Measurements from ENCODE around the gene VEGFB.
A peak's percentile ranks its signal among the peaks of the same experiment; 100 is the strongest.

VEGFB gene

DNA sequence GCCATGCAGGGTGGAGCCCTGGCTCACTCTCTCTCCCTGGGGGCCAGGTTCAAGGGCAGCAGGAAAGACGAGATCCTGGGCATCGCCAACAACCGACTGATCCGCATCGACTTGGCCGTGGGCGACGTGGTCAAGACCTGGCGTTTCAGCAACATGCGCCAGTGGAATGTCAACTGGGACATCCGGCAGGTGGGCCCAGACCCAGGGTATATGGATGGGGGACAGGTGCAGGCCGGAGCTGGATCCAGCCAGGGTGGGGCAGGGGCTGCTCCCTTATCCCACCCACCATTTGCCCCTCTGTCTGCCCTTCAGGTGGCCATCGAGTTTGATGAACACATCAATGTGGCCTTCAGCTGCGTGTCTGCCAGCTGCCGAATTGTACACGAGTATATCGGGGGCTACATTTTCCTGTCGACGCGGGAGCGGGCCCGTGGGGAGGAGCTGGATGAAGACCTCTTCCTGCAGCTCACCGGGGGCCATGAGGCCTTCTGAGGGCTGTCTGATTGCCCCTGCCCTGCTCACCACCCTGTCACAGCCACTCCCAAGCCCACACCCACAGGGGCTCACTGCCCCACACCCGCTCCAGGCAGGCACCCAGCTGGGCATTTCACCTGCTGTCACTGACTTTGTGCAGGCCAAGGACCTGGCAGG, 11.3 kb upstream of the VEGFB start:
- peaks cover 19 to 25% of the 10 kb centered on the region in 2 donors for H3K4me1 ChIP-seq (ENCODE audit: control insufficient read depth in 2 of 2, insufficient read depth in 2 of 2, low read length in 2 of 2)
- H3K4me3 ChIP-seq (ENCODE audit: low read length in 2 of 2), result no peak overlapping the region
- H3K27me3 ChIP-seq (ENCODE audit: control insufficient read depth in 2 of 2, insufficient read depth in 2 of 2, low read length in 2 of 2), result no peaks in the 10 kb centered on the region
- H3K36me3 ChIP-seq (ENCODE audit: control insufficient read depth in 2 of 2, insufficient read depth in 2 of 2, low read length in 2 of 2), result peaks cover 13 to 14% of the 10 kb centered on the region in 2 donors
- H3K9me3 ChIP-seq (ENCODE audit: control insufficient read depth in 2 of 2, low read length in 2 of 2), result no peaks in the 10 kb centered on the region
- peak overlapping the region in 1 of 2 donors; percentile 51 for H3K27ac ChIP-seq (ENCODE audit: low read depth in 2 of 2, low read length in 2 of 2)
- H3K9ac ChIP-seq (ENCODE audit: low read depth in 1 of 2, low read length in 2 of 2), result no peak overlapping the region

DNA sequence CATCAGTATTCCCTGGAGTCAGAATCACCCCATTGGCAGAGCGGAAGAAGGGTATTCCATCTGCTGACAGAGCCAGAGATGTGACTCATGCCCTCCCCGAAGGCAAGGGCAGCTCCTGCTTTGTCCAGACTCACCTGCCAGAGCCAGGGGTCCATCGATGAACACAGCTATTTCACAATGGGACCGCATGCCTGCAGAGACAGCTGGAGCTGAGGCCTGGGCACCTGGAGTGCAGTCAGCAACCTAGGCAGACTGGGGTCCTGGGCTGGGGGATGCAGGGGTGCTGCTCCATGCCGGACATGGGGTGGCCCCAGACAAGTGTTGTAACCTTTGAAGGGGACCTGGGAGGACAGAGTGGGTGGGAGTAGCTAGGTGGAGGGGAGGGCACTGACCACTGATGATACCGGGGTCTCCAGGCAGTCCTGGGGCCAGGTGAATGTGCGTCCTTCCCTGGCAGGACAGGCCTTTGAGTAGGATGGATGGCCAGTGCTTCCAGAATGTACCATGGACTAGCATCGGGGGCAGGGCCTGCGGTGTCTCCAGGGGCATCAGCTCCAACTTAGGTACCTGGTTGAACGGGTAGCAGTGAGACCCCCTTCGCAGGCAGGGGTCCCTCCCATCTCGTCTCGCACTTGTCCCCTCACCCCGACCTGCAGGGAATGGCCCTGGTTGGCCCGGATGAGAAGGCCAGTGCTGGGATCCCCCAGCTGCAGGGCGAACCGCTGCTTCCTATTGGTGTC, 10.1 kb upstream of the VEGFB start:
- peaks cover 23 to 27% of the 10 kb centered on the region in 2 donors for H3K4me1 ChIP-seq (ENCODE audit: control insufficient read depth in 2 of 2, insufficient read depth in 2 of 2, low read length in 2 of 2)
- H3K9ac ChIP-seq (ENCODE audit: low read depth in 1 of 2, low read length in 2 of 2), result no peak overlapping the region
- no peak overlapping the region for H3K27ac ChIP-seq (ENCODE audit: low read depth in 2 of 2, low read length in 2 of 2)
- H3K36me3 ChIP-seq (ENCODE audit: control insufficient read depth in 2 of 2, insufficient read depth in 2 of 2, low read length in 2 of 2), result peaks cover 12 to 13% of the 10 kb centered on the region in 2 donors
- H3K4me3 ChIP-seq (ENCODE audit: low read length in 2 of 2), result no peak overlapping the region
- no peaks in the 10 kb centered on the region for H3K27me3 ChIP-seq (ENCODE audit: control insufficient read depth in 2 of 2, insufficient read depth in 2 of 2, low read length in 2 of 2)
- H3K9me3 ChIP-seq (ENCODE audit: control insufficient read depth in 2 of 2, low read length in 2 of 2), result no peaks in the 10 kb centered on the region

DNA sequence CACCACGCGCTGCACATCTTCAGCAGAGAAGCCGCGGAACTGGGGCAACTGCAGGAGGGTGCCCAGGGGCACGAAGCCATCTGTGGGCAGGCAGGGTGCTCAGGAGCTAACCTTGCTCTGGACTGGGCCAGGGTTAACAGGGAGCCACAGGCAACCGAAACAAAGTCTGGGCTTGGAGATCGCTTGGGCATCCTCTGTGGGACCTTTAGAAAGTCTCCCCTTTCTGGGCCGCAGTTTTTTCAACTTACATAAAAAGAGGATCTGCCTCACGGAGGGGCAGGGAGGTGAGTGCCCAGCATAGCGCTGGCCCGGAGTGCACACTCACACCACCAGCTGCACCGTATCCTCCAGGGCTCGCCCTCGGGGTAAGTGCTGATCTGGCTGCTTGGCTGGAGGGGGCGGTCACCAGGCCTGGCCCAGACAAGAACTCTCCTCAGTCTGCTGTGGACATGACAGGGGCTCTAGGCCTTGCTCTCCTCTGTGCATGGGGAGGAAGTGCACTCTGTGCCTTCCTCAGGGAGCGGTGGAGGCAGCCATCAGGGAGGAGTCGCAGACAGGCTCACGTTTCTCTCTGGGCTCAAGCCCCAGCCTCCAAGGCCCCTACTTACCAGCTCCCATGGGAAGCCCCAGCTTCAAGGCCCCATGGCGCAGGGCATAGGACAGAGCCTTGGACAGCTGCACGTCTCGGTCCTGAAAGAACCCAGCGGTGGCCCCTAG, 9.3 kb upstream of the VEGFB start:
- Histone ChIP-seq H3K9ac (ENCODE audit: low read depth in 1 of 2, low read length in 2 of 2) (peak overlapping the region; percentile 95 to 98), H3K27ac (ENCODE audit: low read depth in 2 of 2, low read length in 2 of 2) (peak overlapping the region; percentile 93 to 96), H3K27me3 (ENCODE audit: control insufficient read depth in 2 of 2, insufficient read depth in 2 of 2, low read length in 2 of 2) (no peaks in the 10 kb centered on the region), H3K4me1 (ENCODE audit: control insufficient read depth in 2 of 2, insufficient read depth in 2 of 2, low read length in 2 of 2) (peaks cover 31 to 34% of the 10 kb centered on the region in 2 donors), H3K9me3 (ENCODE audit: control insufficient read depth in 2 of 2, low read length in 2 of 2) (no peaks in the 10 kb centered on the region), H3K4me3 (ENCODE audit: low read length in 2 of 2) (peak overlapping the region; percentile 92 to 94), H3K36me3 (ENCODE audit: control insufficient read depth in 2 of 2, insufficient read depth in 2 of 2, low read length in 2 of 2) (peaks cover 9 to 10% of the 10 kb centered on the region in 2 donors)

DNA sequence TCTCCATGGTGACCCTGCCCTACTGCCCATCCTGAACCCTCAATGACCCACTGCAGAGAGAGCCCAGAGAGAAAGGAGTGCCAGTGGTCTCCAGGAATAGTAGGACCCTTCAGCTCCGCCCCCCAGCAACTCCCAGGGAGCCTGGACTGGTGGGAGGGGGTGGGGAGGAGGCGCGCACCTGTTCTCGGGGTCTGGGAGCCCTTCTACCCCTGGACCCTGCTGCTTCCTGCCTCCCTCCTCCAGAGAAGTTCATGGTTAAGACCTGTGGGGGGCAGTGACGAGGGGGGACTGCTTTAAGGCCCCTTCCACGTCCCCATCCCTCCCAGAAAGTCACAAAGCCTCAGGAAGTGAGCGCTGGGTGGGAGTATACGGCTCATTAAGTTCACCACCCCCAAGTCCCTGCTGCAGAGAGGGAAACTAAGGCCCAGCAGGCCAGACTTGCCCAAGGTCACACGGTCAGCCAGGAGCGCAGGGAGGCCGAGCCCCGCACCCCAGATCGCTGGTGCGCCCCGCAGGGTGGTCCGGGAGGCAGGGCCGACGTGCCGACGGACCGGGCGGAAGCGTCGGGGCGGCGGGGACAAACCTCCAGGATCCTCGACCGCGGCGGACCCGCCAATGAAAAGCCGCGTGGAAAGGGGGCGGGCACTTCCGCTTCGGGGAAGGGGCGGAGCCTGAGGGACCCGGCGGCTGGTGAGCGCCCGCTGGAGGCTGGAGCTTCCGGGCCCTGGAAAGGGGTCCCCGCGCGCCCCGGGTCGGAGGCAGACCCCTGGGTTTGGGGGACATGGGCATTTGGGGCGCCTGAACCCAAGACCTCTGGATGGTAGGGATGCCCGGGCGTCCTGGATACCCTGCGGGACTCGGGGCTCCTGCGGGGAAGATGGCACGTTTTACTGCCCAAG, 8.5 kb upstream of the VEGFB start, which contains the start of the genes NUDT22 and TRPT1:
TSS of gene NUDT22 (plus strand) at position 667 of the 899 bp plus-strand sequence. CDS start 379 bp downstream, outside the sequence.
TSS of gene TRPT1 (minus strand) at position 579 of the 899 bp plus-strand sequence. CDS start at position 253, 326 bp downstream.
- Histone ChIP-seq H3K27ac (ENCODE audit: low read depth in 2 of 2, low read length in 2 of 2) (peak within 1 kb of the TSS; percentile 93 to 96), H3K27me3 (ENCODE audit: control insufficient read depth in 2 of 2, insufficient read depth in 2 of 2, low read length in 2 of 2) (no peaks in the 10 kb centered on the region), H3K9me3 (ENCODE audit: control insufficient read depth in 2 of 2, low read length in 2 of 2) (no peaks in the 10 kb centered on the region), H3K36me3 (ENCODE audit: control insufficient read depth in 2 of 2, insufficient read depth in 2 of 2, low read length in 2 of 2) (peaks cover 3% of the 10 kb centered on the region in 2 donors), H3K4me3 (ENCODE audit: low read length in 2 of 2) (peak within 1 kb of the TSS; percentile 92 to 94), H3K9ac (ENCODE audit: low read depth in 1 of 2, low read length in 2 of 2) (peak within 1 kb of the TSS; percentile 96 to 98), H3K4me1 (ENCODE audit: control insufficient read depth in 2 of 2, insufficient read depth in 2 of 2, low read length in 2 of 2) (peaks cover 34 to 35% of the 10 kb centered on the region in 2 donors)

DNA sequence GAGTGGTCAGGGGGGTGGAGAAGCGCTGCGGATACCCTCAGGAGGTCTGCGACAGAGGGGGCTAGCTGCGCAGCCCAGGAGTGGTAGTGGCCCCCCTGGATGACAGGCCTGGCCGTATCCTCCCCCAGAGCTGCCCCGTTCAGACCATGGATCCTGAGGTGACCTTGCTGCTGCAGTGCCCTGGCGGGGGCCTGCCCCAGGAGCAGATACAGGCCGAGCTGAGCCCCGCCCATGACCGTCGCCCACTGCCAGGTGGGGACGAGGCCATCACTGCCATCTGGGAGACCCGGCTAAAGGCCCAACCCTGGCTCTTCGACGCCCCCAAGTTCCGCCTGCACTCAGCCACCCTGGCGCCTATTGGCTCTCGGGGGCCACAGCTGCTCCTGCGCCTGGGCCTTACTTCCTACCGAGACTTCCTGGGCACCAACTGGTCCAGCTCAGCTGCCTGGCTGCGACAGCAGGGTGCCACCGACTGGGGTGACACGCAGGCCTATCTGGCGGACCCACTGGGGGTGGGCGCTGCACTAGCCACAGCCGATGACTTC, 7.8 kb upstream of the VEGFB start:
- Histone ChIP-seq H3K27ac (ENCODE audit: low read depth in 2 of 2, low read length in 2 of 2) (peak overlapping the region; percentile 93 to 96), H3K4me1 (ENCODE audit: control insufficient read depth in 2 of 2, insufficient read depth in 2 of 2, low read length in 2 of 2) (peaks cover 39 to 40% of the 10 kb centered on the region in 2 donors)

DNA sequence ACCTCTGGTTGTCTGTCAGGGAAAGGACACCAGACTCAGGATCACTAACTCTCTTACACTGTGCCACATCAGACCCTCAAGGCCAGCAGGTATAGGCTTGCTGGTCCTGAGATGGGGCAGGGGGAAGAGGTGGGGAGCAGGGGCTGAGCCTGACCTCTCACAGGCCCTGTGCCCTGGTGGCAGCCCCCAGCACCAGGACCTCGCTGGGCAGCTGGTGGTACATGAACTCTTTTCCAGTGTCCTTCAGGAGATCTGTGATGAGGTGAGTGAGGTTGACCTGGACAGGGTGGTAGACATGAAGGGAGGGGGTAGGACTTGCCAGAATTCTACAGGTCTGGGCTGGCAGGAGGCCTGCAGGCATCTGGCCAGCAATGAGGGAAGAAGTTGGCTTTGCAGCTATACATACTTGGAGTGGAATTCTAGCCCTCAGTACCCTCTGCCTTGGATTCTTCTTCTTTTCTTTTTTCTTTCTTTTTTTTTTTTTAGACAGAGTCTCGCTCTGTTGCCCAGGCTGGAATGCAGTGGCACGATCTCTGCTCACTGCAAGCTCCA, 6.9 kb upstream of the VEGFB start:
- peaks cover 0 to 3% of the 10 kb centered on the region in 2 donors for H3K36me3 ChIP-seq (ENCODE audit: control insufficient read depth in 2 of 2, insufficient read depth in 2 of 2, low read length in 2 of 2)
- H3K27me3 ChIP-seq (ENCODE audit: control insufficient read depth in 2 of 2, insufficient read depth in 2 of 2, low read length in 2 of 2), result no peaks in the 10 kb centered on the region
- H3K9me3 ChIP-seq (ENCODE audit: control insufficient read depth in 2 of 2, low read length in 2 of 2), result no peaks in the 10 kb centered on the region
- H3K4me1 ChIP-seq (ENCODE audit: control insufficient read depth in 2 of 2, insufficient read depth in 2 of 2, low read length in 2 of 2), result peaks cover 42% of the 10 kb centered on the region in 2 donors
- peak overlapping the region; percentile 96 to 98 for H3K9ac ChIP-seq (ENCODE audit: low read depth in 1 of 2, low read length in 2 of 2)
- H3K4me3 ChIP-seq (ENCODE audit: low read length in 2 of 2), result peak overlapping the region; percentile 92 to 94
- H3K27ac ChIP-seq (ENCODE audit: low read depth in 2 of 2, low read length in 2 of 2), result peak overlapping the region; percentile 93 to 96

More for the DNA sequence above, 7.8 kb upstream of the VEGFB start:
- Histone ChIP-seq H3K9ac (ENCODE audit: low read depth in 1 of 2, low read length in 2 of 2) (peak overlapping the region; percentile 96 to 98), H3K9me3 (ENCODE audit: control insufficient read depth in 2 of 2, low read length in 2 of 2) (no peaks in the 10 kb centered on the region), H3K36me3 (ENCODE audit: control insufficient read depth in 2 of 2, insufficient read depth in 2 of 2, low read length in 2 of 2) (peaks cover 0 to 3% of the 10 kb centered on the region in 2 donors), H3K4me3 (ENCODE audit: low read length in 2 of 2) (peak overlapping the region; percentile 92 to 94), H3K27me3 (ENCODE audit: control insufficient read depth in 2 of 2, insufficient read depth in 2 of 2, low read length in 2 of 2) (no peaks in the 10 kb centered on the region)

DNA sequence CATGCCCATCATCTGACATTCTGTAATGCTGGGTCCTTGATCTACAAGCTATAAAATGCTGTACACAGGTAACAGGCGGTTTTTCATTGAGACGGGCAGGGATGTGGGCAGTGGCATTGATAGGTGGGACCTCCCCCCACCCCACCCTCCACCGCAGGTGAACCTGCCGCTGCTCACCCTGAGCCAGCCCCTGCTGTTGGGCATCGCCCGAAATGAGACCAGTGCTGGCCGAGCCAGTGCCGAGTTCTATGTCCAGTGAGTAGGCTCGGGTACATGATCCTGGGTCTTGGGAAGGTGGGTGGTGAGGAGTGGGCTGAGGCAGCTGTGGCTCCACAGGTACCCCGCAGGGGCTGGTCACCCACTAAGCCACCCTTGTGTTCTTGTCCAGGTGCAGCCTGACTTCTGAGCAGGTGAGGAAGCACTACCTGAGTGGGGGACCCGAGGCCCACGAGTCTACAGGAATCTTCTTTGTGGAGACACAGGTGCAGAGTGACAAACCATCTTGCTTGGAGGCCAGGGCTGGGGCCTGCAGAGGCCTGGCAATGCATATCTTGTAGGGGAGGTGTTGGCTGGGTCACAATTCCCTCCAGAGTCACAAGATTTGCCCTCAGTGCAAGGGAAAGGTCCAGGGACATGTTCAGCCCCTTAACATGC, 5.2 kb upstream of the VEGFB start:
- H3K36me3 ChIP-seq (ENCODE audit: control insufficient read depth in 2 of 2, insufficient read depth in 2 of 2, low read length in 2 of 2), result no peaks in the 10 kb centered on the region
- peaks cover 47 to 50% of the 10 kb centered on the region in 2 donors for H3K4me1 ChIP-seq (ENCODE audit: control insufficient read depth in 2 of 2, insufficient read depth in 2 of 2, low read length in 2 of 2)
- H3K9ac ChIP-seq (ENCODE audit: low read depth in 1 of 2, low read length in 2 of 2), result peak overlapping the region in 1 of 2 donors; percentile 95
- peak overlapping the region; percentile 83 to 91 for H3K4me3 ChIP-seq (ENCODE audit: low read length in 2 of 2)
- H3K27me3 ChIP-seq (ENCODE audit: control insufficient read depth in 2 of 2, insufficient read depth in 2 of 2, low read length in 2 of 2), result no peaks in the 10 kb centered on the region
- no peaks in the 10 kb centered on the region for H3K9me3 ChIP-seq (ENCODE audit: control insufficient read depth in 2 of 2, low read length in 2 of 2)
- peak overlapping the region in 1 of 2 donors; percentile 90 for H3K27ac ChIP-seq (ENCODE audit: low read depth in 2 of 2, low read length in 2 of 2)

DNA sequence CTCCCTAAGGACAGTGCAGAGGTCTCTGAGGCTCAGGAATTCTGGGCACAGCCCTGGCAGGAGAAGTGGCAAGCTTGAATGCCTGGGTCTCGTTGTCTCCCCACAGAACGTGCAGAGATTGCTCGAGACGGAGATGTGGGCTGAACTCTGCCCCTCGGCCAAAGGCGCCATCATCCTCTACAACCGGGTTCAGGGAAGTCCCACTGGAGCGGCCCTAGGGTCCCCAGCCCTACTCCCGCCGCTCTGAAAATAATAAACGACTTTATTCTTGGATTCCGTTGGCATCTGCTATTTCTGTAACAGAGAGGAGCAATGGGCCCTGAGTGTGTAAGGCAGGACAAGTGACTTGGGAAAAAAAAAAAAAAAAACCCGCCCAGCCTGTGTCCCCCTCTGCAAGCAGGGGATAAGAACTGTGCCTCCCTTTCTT, 4.6 kb upstream of the VEGFB start:
- Histone ChIP-seq H3K27me3 (ENCODE audit: control insufficient read depth in 2 of 2, insufficient read depth in 2 of 2, low read length in 2 of 2) (no peaks in the 10 kb centered on the region), H3K4me1 (ENCODE audit: control insufficient read depth in 2 of 2, insufficient read depth in 2 of 2, low read length in 2 of 2) (peaks cover 46 to 50% of the 10 kb centered on the region in 2 donors), H3K27ac (ENCODE audit: low read depth in 2 of 2, low read length in 2 of 2) (peak overlapping the region; percentile 85 to 90), H3K36me3 (ENCODE audit: control insufficient read depth in 2 of 2, insufficient read depth in 2 of 2, low read length in 2 of 2) (no peaks in the 10 kb centered on the region), H3K9ac (ENCODE audit: low read depth in 1 of 2, low read length in 2 of 2) (peak overlapping the region; percentile 68 to 95), H3K4me3 (ENCODE audit: low read length in 2 of 2) (peak overlapping the region; percentile 83 to 91), H3K9me3 (ENCODE audit: control insufficient read depth in 2 of 2, low read length in 2 of 2) (no peaks in the 10 kb centered on the region)

Measured in mucosa of rectum (tissue), 2 donors.